ENCODE measurements around the gene CCDC188.

- TF ChIP-seq CTCF (IDR thresholded peaks at IDR 0.05; ENCODE audit: low read length) (no peak), EZH2 (IDR thresholded peaks at IDR 0.05; ENCODE audit: borderline replicate concordance, low read length) (no peak)
These were observed 47.9 kb upstream of the CCDC188 start for GRCh38 chr22:20198557-20199319.

All from OCI-LY1 (cell line).